Memory B cell (primary cell): Measurements from ENCODE around the gene SLC25A46.

Source experiments
- ATAC-seq: fragments of 150-1000 bp; cut with Tn5 transposase; 2 replicates; pipeline ENCODE4 v1.10.0; 2021; ENCODE audit warnings: low read depth, mild to moderate bottlenecking, moderate library complexity
- DNase-seq, 2 donors: peaks; one replicate each; pipeline ENCODE4 v3.0.0; 2022; ENCODE audit warnings: low spot score in 2 of 2
- H3K27ac Mint-ChIP-seq: one replicate; pipeline ENCODE4 v1.8.0; 2022; ENCODE audit warnings: mild to moderate bottlenecking, moderate library complexity, mixed read lengths
- H3K27me3 Mint-ChIP-seq: one replicate; pipeline ENCODE4 v1.8.0; 2022; ENCODE audit warnings: mixed read lengths
- H3K36me3 Mint-ChIP-seq: one replicate; pipeline ENCODE4 v1.8.0; 2022; ENCODE audit warnings: mild to moderate bottlenecking, mixed read lengths
- H3K4me1 Mint-ChIP-seq: one replicate; pipeline ENCODE4 v1.8.0; 2022; ENCODE audit warnings: mixed read lengths
- H3K4me3 Mint-ChIP-seq: one replicate; pipeline ENCODE4 v1.8.0; 2022; ENCODE audit warnings: mild to moderate bottlenecking, moderate library complexity, mixed read lengths
- H3K9me3 Mint-ChIP-seq: one replicate; pipeline ENCODE4 v1.8.0; 2022; ENCODE audit warnings: mixed read lengths

The SLC25A46 gene

DNA sequence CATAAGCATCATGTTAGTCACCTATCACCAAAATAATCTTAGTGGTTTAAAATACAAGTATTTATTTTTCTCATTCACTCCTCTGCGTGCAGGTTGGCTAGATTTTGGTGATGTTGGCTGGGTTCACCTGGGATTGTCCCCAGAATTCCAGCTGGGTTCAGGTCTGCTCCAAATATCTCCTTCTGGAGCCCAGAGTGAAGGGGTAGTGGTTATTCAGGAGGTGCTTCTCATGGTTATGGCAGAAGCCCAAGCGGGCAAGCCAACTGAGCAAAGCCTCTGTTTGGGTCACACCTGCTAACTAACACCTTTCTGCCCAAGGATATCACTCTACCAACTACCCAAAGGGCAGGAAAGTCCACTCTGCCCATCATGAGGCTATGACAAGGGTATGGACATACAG, 4.7 kb upstream of the SLC25A46 start:
- Mint-ChIP-seq H3K9me3 (no peaks in the 10 kb centered on the region), H3K27me3 (no peaks in the 10 kb centered on the region), H3K27ac (no peak overlapping the region), H3K36me3 (peaks cover 5% of the 10 kb centered on the region), H3K4me1 (peaks cover 4% of the 10 kb centered on the region), H3K4me3 (no peak overlapping the region)
- DNase-seq = no peak
- ATAC-seq = no peak

DNA sequence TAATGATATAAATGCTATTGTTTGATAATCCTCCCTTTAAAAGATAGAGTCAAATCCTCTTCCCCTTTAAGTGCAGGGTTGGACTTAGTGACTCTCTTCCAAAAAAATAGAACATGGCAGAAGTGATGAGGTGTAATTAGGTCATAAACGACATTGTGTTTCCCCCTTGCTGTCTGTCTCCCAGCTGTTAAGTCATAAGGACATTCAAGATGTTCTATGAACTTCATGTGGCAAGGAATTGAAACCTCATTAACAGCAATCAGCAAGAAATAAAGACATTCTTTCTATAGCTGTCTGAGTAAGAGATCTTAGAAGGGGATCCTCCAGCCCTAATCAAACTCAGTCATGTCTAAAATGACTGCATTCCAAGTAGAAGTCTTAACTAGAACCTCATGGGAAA, 3.3 kb upstream of the SLC25A46 start:
- no peak overlapping the region for H3K27ac Mint-ChIP-seq
- no peak for DNase-seq
- ATAC-seq = no peak
- H3K27me3 Mint-ChIP-seq = no peaks in the 10 kb centered on the region
- H3K9me3 Mint-ChIP-seq = no peaks in the 10 kb centered on the region
- H3K36me3 Mint-ChIP-seq = peaks cover 5% of the 10 kb centered on the region
- H3K4me1 Mint-ChIP-seq = peaks cover 10% of the 10 kb centered on the region
- H3K4me3 Mint-ChIP-seq = no peak overlapping the region

DNA sequence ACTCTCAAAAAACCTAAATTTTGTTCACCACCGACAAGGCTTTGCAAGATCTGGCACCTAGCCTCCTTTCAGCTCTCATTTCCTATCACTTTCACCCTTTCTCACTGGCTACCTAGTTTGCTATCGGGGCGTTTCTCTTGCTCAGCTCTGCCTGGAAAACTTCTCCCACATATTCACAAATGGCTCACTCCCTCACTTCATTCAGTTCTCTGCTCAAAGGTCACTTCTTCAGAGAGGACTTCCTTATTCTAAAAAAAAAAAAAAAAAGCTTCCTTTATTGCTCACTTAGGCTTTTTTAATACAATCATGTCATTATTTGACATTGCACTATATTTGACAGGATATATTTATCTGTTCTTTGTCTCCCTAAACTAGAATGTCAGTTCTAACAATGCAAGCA, 2.1 kb upstream of the SLC25A46 start:
- Mint-ChIP-seq H3K9me3 (no peaks in the 10 kb centered on the region), H3K36me3 (peaks cover 4% of the 10 kb centered on the region), H3K27ac (no peak overlapping the region), H3K4me3 (peak overlapping the region; percentile 38), H3K27me3 (no peaks in the 10 kb centered on the region), H3K4me1 (peaks cover 10% of the 10 kb centered on the region)
- ATAC-seq = no peak
- DNase-seq = no peak

DNA sequence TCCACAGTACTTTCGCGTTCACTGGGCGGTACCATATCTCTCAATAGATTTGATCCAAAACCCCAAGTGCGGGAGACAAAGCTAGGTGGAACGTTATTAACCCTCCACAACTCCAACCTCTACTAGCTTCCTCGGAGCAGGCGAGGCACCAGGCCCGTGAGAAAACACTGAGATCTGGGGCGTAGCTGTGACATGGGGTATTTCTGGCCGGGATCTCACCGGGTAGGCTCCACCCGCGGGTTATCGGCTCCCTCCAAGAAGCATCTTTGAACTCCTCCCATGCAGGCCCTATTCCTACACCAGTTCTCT, 350 bp upstream of the SLC25A46 start:
- DNase-seq (no peak), ATAC-seq (peak; percentile 73)
- no peaks in the 10 kb centered on the region for H3K27me3 Mint-ChIP-seq
- peak overlapping the region; percentile 97 for H3K4me3 Mint-ChIP-seq
- H3K4me1 Mint-ChIP-seq = peaks cover 11% of the 10 kb centered on the region
- H3K9me3 Mint-ChIP-seq = no peaks in the 10 kb centered on the region
- H3K27ac Mint-ChIP-seq = peak overlapping the region; percentile 98
- no peaks in the 10 kb centered on the region for H3K36me3 Mint-ChIP-seq

DNA sequence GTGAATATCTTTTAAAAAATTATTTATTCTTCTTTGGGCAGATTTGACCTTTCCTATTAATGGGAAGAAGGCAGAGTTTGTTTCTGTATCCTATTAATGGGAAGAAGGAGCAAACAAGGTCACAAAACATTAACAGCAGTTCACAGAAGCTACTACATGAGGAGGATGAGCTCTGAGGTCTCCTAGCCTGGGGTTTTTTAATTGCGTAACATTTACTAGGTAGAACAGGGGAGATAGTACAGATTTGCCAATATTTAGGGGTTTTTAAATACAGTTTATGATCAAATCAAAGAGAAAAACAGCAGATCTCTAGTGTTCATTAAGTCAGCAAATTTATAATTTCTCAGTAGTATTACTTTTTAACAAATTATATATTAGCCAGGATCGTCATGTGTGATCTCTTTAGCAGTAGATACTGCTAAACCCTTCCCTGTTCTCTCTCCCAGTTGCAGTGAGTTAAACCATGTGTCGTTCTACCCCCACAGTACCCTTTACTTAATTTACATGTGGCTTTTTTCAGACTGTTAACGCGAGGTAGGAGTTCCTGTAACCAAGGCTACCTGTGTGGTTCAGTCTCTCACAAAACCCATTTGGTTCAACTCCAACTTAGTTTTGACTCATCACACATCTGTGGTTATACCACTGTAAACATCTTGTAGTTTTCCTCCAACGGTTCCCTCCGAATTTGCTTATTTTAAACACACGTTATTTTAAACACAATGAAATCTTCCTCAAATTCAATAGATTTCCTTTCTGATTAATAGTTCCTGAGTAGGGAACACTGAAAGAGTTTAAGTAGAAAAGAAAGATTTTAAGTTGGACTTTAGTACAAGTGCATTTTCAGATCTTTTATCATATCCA, 13.3 kb downstream of the SLC25A46 start:
- peaks cover 25% of the 10 kb centered on the region for H3K36me3 Mint-ChIP-seq
- DNase-seq (peak in 1 of 2 donors; percentile 3), ATAC-seq (peak; percentile 95)
- H3K4me1 Mint-ChIP-seq = peaks cover 29% of the 10 kb centered on the region
- peak overlapping the region; percentile 82 for H3K27ac Mint-ChIP-seq
- no peaks in the 10 kb centered on the region for H3K9me3 Mint-ChIP-seq
- H3K4me3 Mint-ChIP-seq = no peak overlapping the region
- no peaks in the 10 kb centered on the region for H3K27me3 Mint-ChIP-seq

DNA sequence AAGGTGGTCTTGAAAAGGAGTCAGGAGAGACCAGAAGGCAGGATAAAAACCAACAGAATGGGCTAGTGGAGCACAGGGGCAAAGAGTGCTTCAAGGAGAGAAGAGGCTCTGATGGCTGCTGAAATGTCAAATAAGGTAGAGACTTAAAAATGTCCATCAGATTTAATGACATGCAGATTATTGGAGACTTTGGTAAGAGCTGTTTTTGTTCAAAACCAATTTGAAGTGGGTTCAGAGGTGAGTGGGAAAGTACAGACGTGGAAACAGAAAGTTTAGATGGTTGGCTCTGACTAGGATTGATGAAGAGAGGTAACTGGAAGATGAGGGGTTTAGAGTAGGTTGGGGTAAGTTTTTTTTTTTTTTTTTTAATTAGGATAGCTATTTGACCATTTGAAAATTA, 14.1 kb downstream of the SLC25A46 start:
- DNase-seq (no peak), ATAC-seq (no peak)
- H3K27me3 Mint-ChIP-seq = no peaks in the 10 kb centered on the region
- H3K4me1 Mint-ChIP-seq = peaks cover 29% of the 10 kb centered on the region
- no peaks in the 10 kb centered on the region for H3K9me3 Mint-ChIP-seq
- peak overlapping the region; percentile 82 for H3K27ac Mint-ChIP-seq
- no peak overlapping the region for H3K4me3 Mint-ChIP-seq
- H3K36me3 Mint-ChIP-seq = peaks cover 24% of the 10 kb centered on the region

DNA sequence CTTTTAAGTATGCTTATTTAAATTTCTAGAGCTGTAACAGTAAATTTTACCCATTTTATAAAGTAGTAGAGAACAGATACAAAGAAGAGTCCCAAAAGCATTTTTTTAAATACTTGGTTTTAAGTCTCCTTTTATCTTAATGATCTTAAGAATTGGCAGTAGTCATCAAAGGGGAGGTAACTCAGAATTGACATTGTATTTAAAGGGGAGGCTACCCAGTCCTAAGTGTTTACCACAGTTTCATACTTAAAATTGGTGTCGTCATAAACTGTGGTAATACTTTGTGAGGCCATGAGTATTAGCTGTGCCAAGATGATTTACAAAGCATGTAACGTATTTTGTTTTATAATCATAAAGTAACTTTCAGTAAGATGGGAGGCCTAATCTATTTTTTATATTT, 14.8 kb downstream of the SLC25A46 start:
- Mint-ChIP-seq H3K4me1 (peaks cover 29% of the 10 kb centered on the region), H3K27me3 (no peaks in the 10 kb centered on the region), H3K27ac (no peak overlapping the region), H3K9me3 (no peaks in the 10 kb centered on the region), H3K36me3 (peaks cover 24% of the 10 kb centered on the region), H3K4me3 (no peak overlapping the region)
- DNase-seq (no peak), ATAC-seq (no peak)

DNA sequence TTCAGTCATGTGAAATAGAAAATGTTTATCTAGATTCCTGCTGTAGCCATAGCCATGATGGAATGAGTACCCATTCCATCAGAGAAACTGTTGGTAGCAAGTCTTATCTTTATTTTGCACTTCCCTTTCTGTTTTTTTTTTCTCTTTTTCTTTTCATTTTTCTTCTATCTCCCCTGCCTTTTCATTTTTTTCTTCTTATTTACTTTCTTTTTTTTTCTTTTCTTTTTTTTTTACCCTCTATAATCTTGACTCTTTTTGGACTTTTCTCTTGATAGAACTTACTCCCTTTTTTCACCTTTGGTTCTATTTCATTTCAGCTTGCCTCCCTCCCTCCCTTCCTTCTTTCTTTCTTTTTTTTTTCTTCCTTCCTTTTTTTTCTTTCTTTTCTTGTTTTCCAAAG, 15.4 kb downstream of the SLC25A46 start:
- no peaks in the 10 kb centered on the region for H3K27me3 Mint-ChIP-seq
- H3K4me1 Mint-ChIP-seq = peaks cover 26% of the 10 kb centered on the region
- H3K36me3 Mint-ChIP-seq = peaks cover 20% of the 10 kb centered on the region
- peak overlapping the region; percentile 7 for H3K27ac Mint-ChIP-seq
- no peak overlapping the region for H3K4me3 Mint-ChIP-seq
- no peak for ATAC-seq
- no peak for DNase-seq
- no peaks in the 10 kb centered on the region for H3K9me3 Mint-ChIP-seq

DNA sequence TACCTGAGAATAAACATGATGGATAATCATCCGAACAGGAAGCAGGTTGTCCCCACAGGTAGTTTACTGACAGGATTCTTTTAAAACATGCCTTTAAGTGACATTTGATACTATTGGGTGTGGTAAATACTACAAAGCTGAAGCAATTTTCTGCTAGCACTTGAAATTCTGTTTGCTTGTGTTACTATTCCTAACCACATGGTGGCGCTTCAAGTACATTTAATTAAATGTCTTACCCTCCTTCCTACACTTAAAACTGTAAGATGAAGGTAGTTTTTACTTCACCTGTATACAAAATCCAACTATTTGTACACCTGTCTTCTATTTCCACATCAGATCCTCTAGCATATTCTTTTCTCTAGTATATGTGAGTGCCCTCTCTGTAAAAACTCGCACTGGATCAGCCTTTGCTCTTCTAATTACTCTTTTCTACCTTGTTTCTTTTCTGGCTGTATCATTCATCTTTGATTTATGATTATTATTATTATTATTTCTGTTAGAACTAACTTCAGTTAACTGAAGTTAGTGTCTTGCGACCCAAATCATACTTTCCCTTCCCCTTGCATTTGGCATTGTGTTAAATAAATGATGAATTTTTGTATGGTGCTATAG, 18.4 kb downstream of the SLC25A46 start:
- peak in 1 of 2 donors; percentile 10 for DNase-seq

DNA sequence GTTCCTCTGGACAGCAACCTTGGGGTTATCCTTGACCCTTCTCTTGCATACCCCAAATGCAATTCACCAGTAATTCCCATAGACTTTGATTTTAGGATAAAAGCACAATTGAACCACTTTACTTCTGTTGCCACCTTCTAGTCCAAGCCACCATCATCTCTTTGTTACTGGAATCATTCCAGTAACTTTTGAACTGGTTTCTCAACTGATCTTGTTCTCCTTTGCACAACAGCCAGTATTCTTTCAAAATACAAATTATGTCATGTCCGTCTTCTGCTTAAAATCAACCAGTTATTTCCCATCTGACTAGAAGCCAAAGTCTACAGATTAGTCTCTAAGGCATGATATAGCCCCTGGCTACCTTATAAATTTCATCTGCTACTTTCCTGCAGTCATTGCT, 21.4 kb downstream of the SLC25A46 start:
- no peak overlapping the region for H3K27ac Mint-ChIP-seq
- no peaks in the 10 kb centered on the region for H3K27me3 Mint-ChIP-seq
- no peak for ATAC-seq
- H3K4me1 Mint-ChIP-seq = no peaks in the 10 kb centered on the region
- H3K9me3 Mint-ChIP-seq = no peaks in the 10 kb centered on the region
- no peak for DNase-seq
- no peak overlapping the region for H3K4me3 Mint-ChIP-seq
- H3K36me3 Mint-ChIP-seq = peaks cover 9% of the 10 kb centered on the region

More for the DNA sequence above, 18.4 kb downstream of the SLC25A46 start:
- Mint-ChIP-seq H3K4me1 (peaks cover 9% of the 10 kb centered on the region), H3K27me3 (no peaks in the 10 kb centered on the region), H3K4me3 (no peak overlapping the region), H3K9me3 (no peaks in the 10 kb centered on the region), H3K27ac (no peak overlapping the region), H3K36me3 (peaks cover 17% of the 10 kb centered on the region)
- no peak for ATAC-seq

DNA sequence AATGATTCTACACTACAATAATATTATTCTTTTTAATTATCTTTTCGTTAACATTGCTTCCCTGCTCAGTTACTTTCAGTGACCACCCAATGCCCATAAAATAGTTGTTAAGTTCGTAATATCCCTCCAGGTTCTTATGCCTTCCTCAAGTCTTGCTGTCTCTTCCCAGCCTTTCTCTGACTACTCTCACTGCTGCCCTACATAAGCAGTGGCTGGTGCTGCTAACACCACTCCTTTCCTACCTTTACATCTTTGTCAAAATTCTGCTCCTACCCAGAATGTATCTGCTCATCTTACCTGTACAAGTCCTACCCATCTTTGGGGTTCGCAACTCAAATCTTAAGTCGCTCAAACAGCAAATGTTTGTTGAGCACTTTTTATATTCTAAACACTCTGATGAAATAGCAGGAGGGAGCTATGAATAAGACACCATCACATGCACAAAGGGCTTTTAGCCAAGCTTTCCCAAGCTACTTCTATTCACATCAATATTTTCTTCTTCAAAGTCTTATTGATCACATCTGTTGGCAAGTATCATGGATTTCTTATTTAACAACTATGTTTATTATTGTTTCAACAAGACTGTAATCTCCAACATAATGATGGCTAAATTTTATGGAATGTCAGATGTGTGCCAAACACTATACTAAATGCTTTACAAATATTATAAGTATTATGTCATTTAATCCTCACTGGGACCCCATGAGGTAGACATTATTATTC, 29.5 kb downstream of the SLC25A46 start:
- Mint-ChIP-seq H3K36me3 (no peaks in the 10 kb centered on the region), H3K27me3 (no peaks in the 10 kb centered on the region), H3K9me3 (no peaks in the 10 kb centered on the region), H3K4me3 (no peak overlapping the region), H3K27ac (no peak overlapping the region), H3K4me1 (no peaks in the 10 kb centered on the region)
- no peak for ATAC-seq
- no peak for DNase-seq

DNA sequence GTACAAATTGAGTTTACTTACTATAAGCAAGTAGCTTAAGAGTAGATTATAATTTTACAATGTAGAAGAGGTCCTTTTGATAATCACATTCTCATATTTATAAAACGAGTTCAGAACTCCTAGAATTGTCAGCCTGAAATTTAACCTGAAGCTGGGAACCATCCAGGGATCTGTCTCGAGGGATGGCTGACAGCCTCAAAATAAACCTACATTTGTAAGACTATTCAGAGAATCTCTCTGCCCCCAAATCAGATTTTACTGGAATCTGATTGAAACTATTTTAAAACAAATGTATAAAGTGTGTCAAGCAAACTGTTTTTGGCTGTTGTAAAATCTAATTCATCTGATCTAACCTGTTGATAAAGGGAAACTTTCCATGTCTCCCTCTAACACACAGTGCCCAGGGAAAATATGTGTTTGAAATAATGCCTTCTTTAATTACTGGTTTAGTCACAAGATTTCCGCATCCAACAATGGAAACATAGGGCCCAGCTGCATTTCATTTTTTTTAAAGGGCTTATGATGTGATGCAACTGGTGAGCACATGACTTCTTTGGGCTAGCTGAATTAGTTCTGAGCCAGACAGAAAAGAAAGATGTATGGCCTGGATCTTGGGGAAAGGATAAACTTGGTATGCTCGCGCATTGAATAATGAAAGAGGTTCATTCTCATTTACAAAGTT, 30.3 kb downstream of the SLC25A46 start:
- Mint-ChIP-seq H3K9me3 (no peaks in the 10 kb centered on the region), H3K36me3 (no peaks in the 10 kb centered on the region), H3K27ac (no peak overlapping the region), H3K27me3 (no peaks in the 10 kb centered on the region), H3K4me1 (no peaks in the 10 kb centered on the region), H3K4me3 (no peak overlapping the region)
- DNase-seq = no peak
- ATAC-seq = no peak

DNA sequence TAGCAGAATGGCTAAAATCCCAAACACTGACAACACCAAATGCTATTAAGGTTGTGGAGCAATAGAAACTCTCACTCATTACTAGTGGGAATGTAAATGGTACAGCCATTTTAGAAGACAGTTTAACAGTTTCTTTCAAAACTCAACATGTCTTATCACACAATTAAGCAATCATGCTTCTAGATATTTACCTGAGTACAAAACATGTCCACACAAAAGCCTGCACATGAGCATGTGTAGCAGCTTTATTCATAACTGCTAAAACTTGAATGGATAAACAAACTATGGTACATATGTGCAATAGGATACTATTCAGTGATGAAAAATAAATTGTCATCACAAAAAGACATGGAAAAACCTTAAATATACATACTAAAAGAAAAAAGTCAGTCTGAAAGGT, 31.5 kb downstream of the SLC25A46 start:
- Mint-ChIP-seq H3K27me3 (no peaks in the 10 kb centered on the region), H3K36me3 (no peaks in the 10 kb centered on the region), H3K4me1 (no peaks in the 10 kb centered on the region), H3K4me3 (no peak overlapping the region), H3K27ac (no peak overlapping the region), H3K9me3 (no peaks in the 10 kb centered on the region)
- DNase-seq (no peak), ATAC-seq (no peak)

DNA sequence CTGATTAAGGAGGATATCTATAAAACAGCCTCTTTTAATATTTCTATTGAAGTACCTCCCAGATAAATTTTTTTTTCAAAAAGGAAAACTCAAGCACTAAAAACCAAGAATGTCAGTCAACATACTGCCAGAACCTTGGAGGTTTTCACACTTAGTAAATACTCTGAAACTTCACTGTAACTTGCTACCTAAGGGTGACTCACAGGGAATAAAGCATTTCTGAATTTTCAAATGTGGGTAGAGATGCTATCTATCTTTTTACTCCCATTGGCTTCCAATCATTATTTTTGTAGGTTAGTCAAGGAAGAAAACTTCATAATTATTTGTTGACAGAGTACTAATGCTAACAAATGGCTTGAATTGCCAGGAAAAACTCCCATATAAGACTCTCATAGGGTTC, 46.1 kb downstream of the SLC25A46 start:
- no peak for ATAC-seq
- DNase-seq = no peak
- Mint-ChIP-seq H3K27ac (no peak overlapping the region), H3K27me3 (no peaks in the 10 kb centered on the region), H3K4me3 (no peak overlapping the region), H3K4me1 (no peaks in the 10 kb centered on the region), H3K36me3 (no peaks in the 10 kb centered on the region), H3K9me3 (peaks cover 7% of the 10 kb centered on the region)
